Neural cell (in vitro differentiated cells): ENCODE data around the gene SMIM43. TPM values are rescaled to one million over a fixed set of nuclear protein-coding genes. Genes with fewer than 3 reads are reported as not detected.
A peak's percentile ranks its signal among the peaks of the same experiment; 100 is the strongest.

Experiments used
- H2AFZ ChIP-seq: fragments of 200-600, 300-800 bp; sonication (generic), shearing (Covaris generic); 2 replicates; pipeline ENCODE4 v1.6.0; 2014; ENCODE audit warnings: low read depth, mild to moderate bottlenecking, antibody characterized with exemption, low read length, moderate library complexity
- H3F3A ChIP-seq: fragments of 200-600 bp; shearing (Covaris generic); 2 replicates; pipeline ENCODE4 v1.6.1; 2016; ENCODE audit warnings: mild to moderate bottlenecking, moderate library complexity, mixed read lengths, antibody characterized with exemption, low read length; ENCODE audit not compliant: insufficient read depth, poor library complexity, severe bottlenecking
- H3K27ac ChIP-seq: fragments of 200-600, 300-800 bp; sonication (generic), shearing (Covaris generic); 2 replicates; pipeline ENCODE4 v1.5.1; 2014; ENCODE audit warnings: mild to moderate bottlenecking, low read length, moderate library complexity
- H3K27me3 ChIP-seq: fragments of 300-800, 200-600 bp; sonication (generic), shearing (Covaris generic); 2 replicates; pipeline ENCODE4 v1.6.0; 2014; ENCODE audit warnings: mild to moderate bottlenecking, low read depth, low read length, moderate library complexity; ENCODE audit not compliant: insufficient read depth
- H3K36me3 ChIP-seq: fragments of 300-800, 200-600 bp; sonication (generic), shearing (Covaris generic); 2 replicates; pipeline ENCODE4 v1.5.1; 2014; ENCODE audit warnings: mild to moderate bottlenecking, antibody characterized with exemption, low read length, moderate library complexity; ENCODE audit not compliant: insufficient read depth
- H3K4me2 ChIP-seq: fragments of 300-800, 200-600 bp; sonication (generic), shearing (Covaris generic); 2 replicates; pipeline ENCODE4 v1.6.0; 2014; ENCODE audit warnings: mild to moderate bottlenecking, low read length
- H3K4me3 ChIP-seq: fragments of 300-800, 200-600 bp; sonication (generic), shearing (Covaris generic); 2 replicates; pipeline ENCODE4 v1.5.1; 2014; ENCODE audit warnings: mild to moderate bottlenecking, low read length, moderate library complexity
- H3K79me2 ChIP-seq: fragments of 200-600 bp; shearing (Covaris generic); replicated peaks from 2 replicates; pipeline ENCODE4 v1.6.0; 2014; ENCODE audit warnings: mild to moderate bottlenecking, low read length, moderate library complexity; ENCODE audit not compliant: insufficient read depth
- H3K9ac ChIP-seq: fragments of 300-800, 200-600 bp; sonication (generic), shearing (Covaris generic); 2 replicates; pipeline ENCODE4 v1.6.1; 2016; ENCODE audit warnings: mild to moderate bottlenecking, low read length, mixed read lengths
- H3K9me2 ChIP-seq: fragments of 200-600 bp; shearing (Covaris generic); 2 replicates; pipeline ENCODE4 v1.6.1; 2016; ENCODE audit warnings: mild to moderate bottlenecking, low read length, mixed read lengths; ENCODE audit not compliant: insufficient read depth
- H3K9me3 ChIP-seq: fragments of 200-600, 300-800 bp; sonication (generic), shearing (Covaris generic); 2 replicates; pipeline ENCODE4 v1.6.1; 2016; ENCODE audit warnings: mild to moderate bottlenecking, mixed run types, low read length, moderate library complexity, mixed read lengths
- H4K20me1 ChIP-seq: fragments of 200-600 bp; shearing (Covaris generic); 2 replicates; pipeline ENCODE4 v1.6.1; 2016; ENCODE audit warnings: mild to moderate bottlenecking, mixed run types; ENCODE audit not compliant: insufficient read depth
- CTCF ChIP-seq: fragments of 450-650 bp; IDR thresholded peaks from 2 replicates; pipeline ENCODE4 v1.5.1; 2014; ENCODE audit warnings: antibody characterized with exemption, mild to moderate bottlenecking, moderate library complexity; ENCODE audit not compliant: poor library complexity, severe bottlenecking
- EP300 ChIP-seq: fragments of 450-650 bp; conservative IDR thresholded peaks from 2 replicates; pipeline ENCODE4 v1.6.1; 2014; ENCODE audit warnings: antibody characterized with exemption, mild to moderate bottlenecking, moderate library complexity; ENCODE audit not compliant: poor library complexity, severe bottlenecking
- EZH2 ChIP-seq: fragments of 200-600, 300-800 bp; shearing (Covaris generic), sonication (generic); IDR thresholded peaks from 2 replicates; pipeline ENCODE4 v1.6.1; 2014; ENCODE audit warnings: antibody characterized with exemption, low read length, borderline replicate concordance, mild to moderate bottlenecking; ENCODE audit not compliant: insufficient read depth, poor library complexity, severe bottlenecking
- MXI1 ChIP-seq: fragments of 450-650 bp; conservative IDR thresholded peaks from 2 replicates; pipeline ENCODE4 v1.6.1; 2014; ENCODE audit warnings: antibody characterized with exemption, mild to moderate bottlenecking; ENCODE audit not compliant: poor library complexity, severe bottlenecking
- RAD21 ChIP-seq: fragments of 450-650 bp; conservative IDR thresholded peaks from 2 replicates; pipeline ENCODE4 v1.6.1; 2014; ENCODE audit warnings: antibody characterized with exemption, mild to moderate bottlenecking, moderate library complexity
- REST ChIP-seq: IDR thresholded peaks from 2 replicates; pipeline ENCODE4 v1.6.1; 2012; ENCODE audit warnings: borderline replicate concordance
- SMC3 ChIP-seq: fragments of 450-650 bp; conservative IDR thresholded peaks from 2 replicates; pipeline ENCODE4 v1.6.1; 2014; ENCODE audit warnings: antibody characterized with exemption, mild to moderate bottlenecking, moderate library complexity; ENCODE audit not compliant: poor library complexity
- TAF1 ChIP-seq: IDR thresholded peaks from 2 replicates; pipeline ENCODE4 v1.6.1; 2012; ENCODE audit warnings: low read depth
- polyA plus RNA-seq: library from polyadenylated mRNA; depleted of rRNA; stranded (reverse); fragments of >200 nt; gene quantifications from 2 replicates; pipeline ENCODE4 v1.2.3, GENCODE V29; 2014

SMIM43 gene
- polyA plus RNA-seq, 1 donor from 2014 or later, result 0.17 TPM

- Histone ChIP-seq H3K4me2 (no peak overlapping the region), H3K9me3 (no peaks in the 10 kb centered on the region), H3K9ac (no peak overlapping the region), H3K9me2 (no peaks in the 10 kb centered on the region), H3K4me3 (no peak overlapping the region), H3K27me3 (no peaks in the 10 kb centered on the region), H4K20me1 (no peaks in the 10 kb centered on the region), H3K27ac (no peak overlapping the region), H3K36me3 (no peaks in the 10 kb centered on the region), H3F3A (no peaks in the 10 kb centered on the region), H3K79me2 (no peaks in the 10 kb centered on the region), H2AFZ (no peak overlapping the region)
- TF ChIP-seq RAD21, result peak; percentile 70
- no peak for TF ChIP-seq REST
- TF ChIP-seq SMC3, result peak; percentile 75
- peak; percentile 69 for TF ChIP-seq CTCF
- no peak for TF ChIP-seq TAF1
Measured at GRCh38 chr4:121736735-121737351, 28.1 kb downstream of the SMIM43 start.

GRCh38 chr4:121734571-121734970 is 30.4 kb downstream of the SMIM43 start:
- H3K4me2 ChIP-seq, result no peak overlapping the region
- no peaks in the 10 kb centered on the region for H3K9me3 ChIP-seq
- H3K9ac ChIP-seq, result no peak overlapping the region
- H3K4me3 ChIP-seq, result no peak overlapping the region
- H3K27me3 ChIP-seq, result no peaks in the 10 kb centered on the region
- no peak overlapping the region for H3K27ac ChIP-seq
- H3K79me2 ChIP-seq, result no peaks in the 10 kb centered on the region
- H3K9me2 ChIP-seq, result no peaks in the 10 kb centered on the region
- no peaks in the 10 kb centered on the region for H4K20me1 ChIP-seq
- H3K36me3 ChIP-seq, result no peaks in the 10 kb centered on the region
- TF ChIP-seq RAD21, result no peak
- TF ChIP-seq EZH2, result no peak
- no peak for TF ChIP-seq TAF1
- no peak for TF ChIP-seq SMC3
- TF ChIP-seq EP300, result no peak
- TF ChIP-seq CTCF, result no peak
- no peak for TF ChIP-seq MXI1
- no peak overlapping the region for H2AFZ ChIP-seq
- no peaks in the 10 kb centered on the region for H3F3A ChIP-seq
